COLO829 (cell line): ENCODE measurements around the gene PTPRN2.
"Not testable (repeated sequence)": the region's sequence is repeated elsewhere in the genome, so short reads cannot be mapped to it uniquely, and the experiment has no call there.

Source experiments
- DNase-seq: peaks from one replicate; pipeline ENCODE4 v3.0.0; 2012; ENCODE audit warnings: low spot score

PTPRN2 gene

DNA sequence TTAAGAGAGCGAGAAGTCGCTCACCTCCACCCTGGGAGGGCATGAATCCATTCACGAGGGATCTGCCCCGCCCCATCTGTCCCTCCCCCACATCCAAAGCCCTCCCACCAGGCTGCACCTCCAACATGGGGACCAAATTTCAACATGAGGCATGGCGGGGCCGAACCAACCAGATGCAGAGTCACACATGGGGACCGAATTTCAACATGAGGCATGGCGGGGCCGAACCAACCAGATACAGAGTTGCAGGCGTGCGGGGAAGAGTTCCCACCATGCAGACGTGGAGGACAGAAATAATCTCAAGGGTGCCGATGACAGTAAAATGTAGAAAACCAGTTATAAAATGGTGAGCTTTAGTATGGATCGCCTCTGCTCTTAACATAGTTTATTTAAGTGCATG is 686.5 kb downstream of the PTPRN2 start:
- DNase-seq, result no peak

GRCh38 chr7:157900556-157900955 is 687.1 kb downstream of the PTPRN2 start:
- no peak for DNase-seq

GRCh38 chr7:157900011-157900410 is 687.6 kb downstream of the PTPRN2 start:
- DNase-seq, result no peak

DNA sequence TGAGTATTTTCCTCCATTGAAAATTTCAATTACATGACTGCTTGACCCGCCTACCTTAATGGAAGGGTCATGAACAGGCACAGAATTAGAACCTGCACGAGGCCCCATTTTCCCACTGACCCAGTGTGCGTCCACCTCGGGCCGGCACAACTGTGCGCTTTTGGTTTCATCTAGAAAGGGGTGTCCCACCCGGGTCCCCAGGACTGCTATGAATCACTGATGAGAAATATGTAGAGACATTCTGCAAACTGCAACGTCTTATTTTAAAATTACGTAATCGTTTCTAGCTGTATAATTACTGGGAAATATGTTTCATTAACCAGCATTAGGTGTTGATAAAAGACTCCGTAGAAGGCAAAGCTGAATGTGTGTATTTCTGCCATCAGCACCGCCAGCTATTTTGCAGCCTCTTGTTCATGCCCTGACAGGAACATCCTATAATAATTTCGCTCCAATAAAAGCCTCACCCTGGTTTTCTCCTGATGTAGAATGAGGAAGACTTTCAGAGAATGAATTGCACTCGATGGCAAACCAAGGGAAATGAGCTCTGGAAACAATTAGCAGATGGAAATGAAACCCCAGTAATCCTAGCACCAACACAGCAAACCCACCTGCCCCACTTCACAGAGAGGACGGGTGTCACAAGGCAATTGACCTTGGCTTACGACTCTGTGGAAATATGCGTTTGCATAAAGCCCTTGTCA is 688.7 kb downstream of the PTPRN2 start:
- no peak for DNase-seq

- DNase-seq, result no peak
Observed at GRCh38 chr7:157898261-157898660, 689.4 kb downstream of the PTPRN2 start.

DNA sequence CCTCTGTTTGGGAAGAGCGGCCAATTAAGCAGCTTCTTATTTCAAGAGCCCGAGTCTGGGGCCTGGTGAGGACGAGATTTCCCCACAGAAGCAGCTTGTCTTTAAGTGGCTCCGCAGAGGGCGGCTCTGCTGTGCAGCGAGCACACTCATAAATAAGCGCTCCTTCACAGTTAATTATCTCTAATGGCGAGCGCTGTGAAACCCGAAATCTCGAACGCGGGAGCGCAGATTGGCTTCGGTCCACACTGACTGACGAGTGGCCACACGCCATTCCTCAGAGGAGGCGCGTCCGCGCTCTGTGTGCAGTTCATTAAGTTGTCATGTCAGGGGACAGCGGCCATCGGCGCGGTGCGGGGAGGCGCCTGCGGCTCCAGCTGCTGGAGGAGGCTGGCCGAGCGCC is 689.9 kb downstream of the PTPRN2 start:
- DNase-seq, result no peak

GRCh38 chr7:157896774-157897555 is 690.7 kb downstream of the PTPRN2 start:
- DNase-seq, result no peak

GRCh38 chr7:157896376-157896675 is 691.3 kb downstream of the PTPRN2 start:
- DNase-seq, result not testable (repeated sequence)

DNA sequence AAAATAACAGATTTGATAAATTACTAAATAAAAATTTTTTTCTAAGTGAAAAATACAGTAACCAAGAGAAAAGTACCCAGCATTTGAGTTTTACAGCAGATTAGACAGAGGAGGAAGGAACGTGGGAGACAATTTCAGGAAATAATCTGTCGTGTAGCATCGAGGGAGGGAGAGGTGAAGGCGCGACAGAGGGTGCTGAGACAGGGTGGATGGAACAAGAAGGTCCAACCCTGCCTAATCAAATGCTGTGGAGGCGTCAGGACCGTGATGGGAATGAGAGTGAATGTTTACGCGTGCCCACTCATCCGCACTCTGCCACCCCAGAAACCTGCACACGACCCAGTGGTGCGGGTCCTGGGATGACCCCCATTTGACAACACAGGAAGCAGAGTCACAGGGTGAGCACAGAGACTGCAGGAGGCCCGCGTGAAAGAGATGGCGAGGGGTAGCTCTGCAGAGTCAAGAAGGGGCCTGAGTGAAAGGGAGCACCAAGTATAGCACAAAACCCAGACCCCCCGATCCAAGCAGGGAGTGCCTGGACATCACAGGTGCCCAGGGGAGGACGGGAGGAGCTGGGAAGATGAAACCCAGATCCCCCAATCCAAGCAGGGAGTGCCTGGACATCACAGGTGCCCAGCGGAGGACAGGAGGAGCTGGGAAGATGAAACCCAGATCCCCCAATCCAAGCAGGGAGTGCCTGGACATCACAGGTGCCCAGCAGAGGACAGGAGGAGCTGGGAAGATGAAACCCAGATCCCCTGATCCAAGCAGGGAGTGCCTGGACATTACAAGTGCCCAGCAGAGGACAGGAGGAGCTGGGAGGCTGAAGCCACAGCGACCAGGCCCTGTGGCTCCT is 691.9 kb downstream of the PTPRN2 start:
- no peak for DNase-seq

DNA sequence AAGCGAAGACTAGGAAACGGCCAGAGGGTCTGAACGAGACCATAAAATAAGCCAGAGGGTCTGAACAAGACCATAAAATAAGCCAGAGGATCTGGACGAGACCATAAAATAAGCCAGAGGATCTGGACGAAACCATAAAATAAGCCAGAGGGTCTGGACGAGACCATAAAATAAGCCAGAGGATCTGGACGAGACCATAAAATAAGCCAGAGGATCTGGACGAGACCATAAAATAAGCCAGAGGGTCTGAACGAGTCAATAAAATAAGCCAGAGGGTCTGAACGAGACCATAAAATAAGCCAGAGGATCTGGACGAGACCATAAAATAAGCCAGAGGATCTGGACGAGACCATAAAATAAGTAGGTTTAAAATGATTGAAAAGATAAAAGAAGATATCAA is 692.5 kb downstream of the PTPRN2 start:
- not testable (repeated sequence) for DNase-seq

GRCh38 chr7:157893535-157894044 is 694.0 kb downstream of the PTPRN2 start:
- no peak for DNase-seq

- no peak for DNase-seq
Observed at GRCh38 chr7:157892751-157893523, 694.7 kb downstream of the PTPRN2 start.

GRCh38 chr7:157890921-157891401 is 696.7 kb downstream of the PTPRN2 start:
- DNase-seq, result no peak

DNA sequence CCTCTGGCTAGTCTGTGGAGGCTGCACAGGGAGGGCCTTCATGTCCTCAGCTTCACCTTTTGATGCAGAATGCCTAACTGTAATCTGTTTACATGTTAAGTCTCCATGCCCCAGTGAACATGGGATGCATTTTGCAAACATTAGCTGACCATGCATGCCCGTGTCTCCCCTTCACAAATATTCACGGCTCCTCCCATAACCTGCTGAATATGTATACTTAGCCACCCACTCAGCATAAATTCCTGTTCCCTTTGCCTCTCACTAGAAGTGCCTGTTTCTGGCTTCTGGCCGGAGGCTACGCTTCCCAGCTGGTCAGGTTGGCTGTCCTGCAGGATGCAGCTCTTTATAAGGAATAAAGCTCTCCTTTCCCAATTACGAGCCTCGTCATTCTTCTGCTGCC is 698.1 kb downstream of the PTPRN2 start:
- DNase-seq, result no peak

- no peak for DNase-seq
Observed at GRCh38 chr7:157888579-157888978, 699.0 kb downstream of the PTPRN2 start.

DNA sequence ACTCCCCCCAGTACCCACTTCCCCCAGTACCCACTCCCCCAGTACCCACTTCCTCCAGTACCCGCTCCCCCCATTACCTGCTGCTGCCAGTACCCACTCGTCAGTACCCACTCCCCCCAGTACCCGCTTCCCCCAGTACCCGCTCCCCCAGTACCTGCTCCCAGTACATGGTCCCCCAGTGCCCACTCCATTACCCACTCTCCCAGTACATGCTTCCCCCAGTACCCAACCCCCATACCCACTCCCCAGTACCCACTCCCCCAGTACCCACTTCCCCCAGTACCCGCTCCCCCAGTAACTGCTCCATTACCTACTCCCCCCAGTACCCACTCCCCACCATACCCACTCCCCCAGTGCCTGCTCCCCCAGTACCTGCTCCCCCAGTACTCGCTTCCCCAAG is 700.2 kb downstream of the PTPRN2 start:
- no peak for DNase-seq

DNA sequence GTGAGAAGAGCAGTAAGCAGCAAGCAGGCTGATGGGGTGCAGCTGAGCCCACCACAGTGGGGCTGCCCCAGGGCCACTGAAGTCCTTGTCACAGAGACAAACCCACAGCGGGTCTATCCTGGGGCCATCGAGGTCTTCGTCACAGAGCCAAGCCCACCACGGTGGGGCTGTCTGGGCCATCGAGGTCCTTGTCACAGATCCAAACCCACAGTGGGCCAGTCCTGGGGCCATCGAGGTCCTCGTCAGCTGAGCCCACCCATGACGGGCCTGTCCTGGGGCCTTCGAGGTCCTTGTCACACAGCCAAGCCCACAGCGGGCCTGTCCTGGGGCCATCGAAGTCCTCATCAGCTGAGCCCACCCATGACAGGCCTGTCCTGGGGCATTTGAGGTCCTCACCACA is 700.9 kb downstream of the PTPRN2 start:
- no peak for DNase-seq

GRCh38 chr7:157886266-157886665 is 701.4 kb downstream of the PTPRN2 start:
- DNase-seq, result no peak

GRCh38 chr7:157885140-157885539 is 702.5 kb downstream of the PTPRN2 start:
- DNase-seq, result no peak

GRCh38 chr7:157884461-157885062 is 703.1 kb downstream of the PTPRN2 start:
- DNase-seq, result no peak

GRCh38 chr7:157881048-157881771 is 706.4 kb downstream of the PTPRN2 start:
- DNase-seq, result no peak
